Vagina (tissue), 2 donors: ENCODE results near the gene ZNF536. TPM values are rescaled to one million over a fixed set of nuclear protein-coding genes. Genes with fewer than 3 reads are reported as not detected.
"Not testable (repeated sequence)": the region's sequence is repeated elsewhere in the genome, so short reads cannot be mapped to it uniquely, and the experiment has no call there.

ENCODE experiments used
- DNase-seq, 2 donors: peaks; one replicate each; pipeline ENCODE4 v3.0.0-alpha.2; 2017; ENCODE audit errors: extremely low spot score in 2 of 2
- H3K27ac ChIP-seq: fragments of 200-600 bp; sonication (generic); one replicate; pipeline ENCODE4 v1.5.1; 2019
- H3K27me3 ChIP-seq: fragments of 200-600 bp; sonication (generic); one replicate; pipeline ENCODE4 v1.5.1; 2019
- H3K36me3 ChIP-seq, 2 donors: fragments of 200-600 bp; sonication (generic); one replicate each; pipeline ENCODE4 v1.5.1; 2017 to 2019
- H3K4me1 ChIP-seq: fragments of 200-600 bp; sonication (generic); one replicate; pipeline ENCODE4 v1.5.1; 2019
- H3K4me3 ChIP-seq, 2 donors: fragments of 200-600 bp; sonication (generic); 1 replicate in 1 of 2; 2 replicates in 1 of 2; pipeline ENCODE4 v1.5.1; 2016 to 2019
- H3K9me3 ChIP-seq: fragments of 200-600 bp; sonication (generic); one replicate; pipeline ENCODE4 v1.5.1; 2019
- CTCF ChIP-seq, 3 experiments: fragments of 450-650 bp in 2 of 3; fragments of 200-600 bp in 1 of 3; sonication (generic) in 1 of 3; IDR thresholded peaks; one replicate each; pipeline ENCODE4 v1.5.1; 2017 to 2019; ENCODE audit warnings: antibody characterized with exemption in 3 of 3, mild to moderate bottlenecking in 2 of 3, moderate library complexity in 2 of 3
- POLR2A ChIP-seq, 2 donors: fragments of 450-650 bp; IDR thresholded peaks; one replicate each; pipeline ENCODE4 v1.6.1; 2017; ENCODE audit warnings: antibody characterized with exemption in 2 of 2, mild to moderate bottlenecking in 2 of 2, moderate library complexity in 2 of 2
- POLR2AphosphoS5 ChIP-seq, 2 donors: sonication (generic); formaldehyde crosslinking; IDR thresholded peaks; one replicate each; pipeline ENCODE4 v1.9.0; 2017; ENCODE audit warnings: antibody characterized with exemption in 2 of 2, mild to moderate bottlenecking in 2 of 2, low read depth in 1 of 2; ENCODE audit not compliant: insufficient read depth in 1 of 2
- intact Hi-C: fragments of 100-400 bp; cut with DNase I; formaldehyde crosslinking; loops from one replicate; pipeline ENCODE4 v1.15.1; 2023
- total RNA-seq: library from RNA; depleted of rRNA; stranded (reverse); fragments of >200 nt; gene quantifications from one replicate; pipeline ENCODE4 v1.2.3, GENCODE V29; 2016

The ZNF536 gene
- total RNA-seq, 1 donor from 2014 or later, result 2.5 TPM

- DNase-seq, result no peak
- no peaks in the 10 kb centered on the region for H3K36me3 ChIP-seq
- peaks cover 9% of the 10 kb centered on the region for H3K4me1 ChIP-seq
- no peak overlapping the region for H3K27ac ChIP-seq
- intact Hi-C loops, result no loop called here
- H3K27me3 ChIP-seq, result no peaks in the 10 kb centered on the region
- no peak for TF ChIP-seq POLR2AphosphoS5 (IDR thresholded peaks at IDR 0.05; ENCODE audit: insufficient read depth in 1 of 2, low read depth in 1 of 2)
- H3K9me3 ChIP-seq, result no peaks in the 10 kb centered on the region
- H3K4me3 ChIP-seq, result no peak overlapping the region
These were observed 73.2 kb downstream of the ZNF536 start for GRCh38 chr19:30445385-30445784.

DNA sequence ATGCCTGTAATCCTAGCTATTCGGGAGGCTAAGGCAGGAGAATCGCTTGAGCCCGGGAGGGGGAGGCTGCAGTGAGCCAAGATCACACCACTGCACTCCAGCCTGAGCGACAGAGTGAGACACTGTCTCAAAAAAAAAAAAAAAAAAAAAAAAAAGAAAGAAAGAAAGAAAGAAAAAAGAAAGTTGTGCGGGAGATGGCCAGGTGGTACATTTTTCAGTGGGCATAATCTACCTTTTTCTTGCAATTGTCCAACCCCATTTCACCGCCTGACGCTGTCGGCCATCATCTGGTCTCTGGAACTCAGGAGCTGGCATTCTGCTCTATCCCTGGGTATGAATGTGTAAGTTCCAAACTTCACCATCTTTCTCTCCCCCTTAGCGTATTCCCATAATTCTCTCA, 73.9 kb downstream of the ZNF536 start:
- H3K27me3 ChIP-seq, DNase-seq, H3K9me3 ChIP-seq, H3K36me3 ChIP-seq, H3K27ac ChIP-seq, intact Hi-C loops, H3K4me3 ChIP-seq: not testable (repeated sequence)
- H3K4me1 ChIP-seq, result peaks cover 13% of the 10 kb centered on the region

DNA sequence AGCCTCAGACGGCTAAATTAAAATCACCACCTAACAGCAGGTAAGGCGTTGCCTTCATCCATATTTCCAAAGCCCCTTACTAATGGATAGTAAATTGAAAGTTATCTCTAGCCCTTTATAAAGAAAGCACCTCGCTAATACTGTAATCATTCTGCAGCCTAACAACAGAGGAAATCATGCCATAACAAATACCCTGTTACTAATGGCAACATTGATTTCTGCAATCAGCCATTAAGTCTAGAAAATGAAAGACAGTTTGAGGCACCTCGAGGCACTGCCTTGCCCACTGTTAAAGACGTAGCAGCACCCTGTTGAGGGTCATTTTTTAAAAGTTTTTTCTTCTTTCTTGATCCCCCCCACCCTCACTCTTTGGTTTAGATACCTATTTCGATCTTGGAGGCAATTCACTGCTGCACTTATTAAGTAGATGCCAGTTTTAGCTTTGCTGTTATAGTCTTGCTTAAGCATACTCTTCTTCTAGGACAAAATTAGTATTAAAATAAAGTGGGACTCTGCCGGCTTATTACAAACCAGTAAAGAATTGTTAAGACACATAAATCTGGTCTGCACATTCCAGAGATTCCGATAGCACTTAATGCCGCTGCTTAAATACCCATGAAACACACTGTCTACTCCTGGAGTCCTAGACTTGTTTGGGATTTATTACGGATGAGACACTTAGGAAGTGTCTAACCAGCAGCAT, 74.8 kb downstream of the ZNF536 start:
- Histone ChIP-seq H3K36me3 (no peaks in the 10 kb centered on the region), H3K27me3 (no peaks in the 10 kb centered on the region), H3K4me3 (no peak overlapping the region), H3K27ac (no peak overlapping the region), H3K4me1 (peaks cover 13% of the 10 kb centered on the region), H3K9me3 (no peaks in the 10 kb centered on the region)
- TF ChIP-seq POLR2AphosphoS5 (IDR thresholded peaks at IDR 0.05; ENCODE audit: insufficient read depth in 1 of 2, low read depth in 1 of 2) (no peak), POLR2A (IDR thresholded peaks at IDR 0.05) (no peak), CTCF (IDR thresholded peaks at IDR 0.05) (no peak)
- DNase-seq, result no peak
- intact Hi-C loops, result no loop called here

DNA sequence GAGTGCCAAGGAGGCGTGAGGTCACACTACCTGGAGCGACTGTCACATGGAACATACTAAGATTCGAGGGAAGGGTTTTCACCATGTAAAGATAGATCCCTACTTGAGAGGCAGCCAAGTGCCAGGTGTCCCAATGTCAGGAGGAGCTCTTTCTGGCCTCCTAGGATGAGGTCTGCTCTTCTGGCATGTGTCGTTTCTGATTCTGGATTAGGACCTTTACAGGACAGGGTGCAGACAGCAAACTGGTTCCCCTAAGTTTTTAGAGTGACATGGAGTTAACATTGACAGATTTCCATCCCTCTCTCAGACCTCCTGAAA, 75.3 kb downstream of the ZNF536 start:
- no peaks in the 10 kb centered on the region for H3K27me3 ChIP-seq
- TF ChIP-seq POLR2A (IDR thresholded peaks at IDR 0.05), result no peak
- TF ChIP-seq CTCF (IDR thresholded peaks at IDR 0.05), result no peak
- TF ChIP-seq POLR2AphosphoS5 (IDR thresholded peaks at IDR 0.05; ENCODE audit: insufficient read depth in 1 of 2, low read depth in 1 of 2), result no peak

GRCh38 chr19:30448386-30449077, 76.3 kb downstream of the ZNF536 start:
- H3K27ac ChIP-seq, result peak overlapping the region; percentile 13
- no peaks in the 10 kb centered on the region for H3K36me3 ChIP-seq
- intact Hi-C loops, result no loop called here
- no peak for DNase-seq
- H3K4me1 ChIP-seq, result peaks cover 13% of the 10 kb centered on the region
- no peak overlapping the region for H3K4me3 ChIP-seq
- H3K9me3 ChIP-seq, result no peaks in the 10 kb centered on the region
- no peaks in the 10 kb centered on the region for H3K27me3 ChIP-seq
- TF ChIP-seq POLR2A (IDR thresholded peaks at IDR 0.05), result no peak
- no peak for TF ChIP-seq CTCF (IDR thresholded peaks at IDR 0.05)
- no peak for TF ChIP-seq POLR2AphosphoS5 (IDR thresholded peaks at IDR 0.05; ENCODE audit: insufficient read depth in 1 of 2, low read depth in 1 of 2)

More for the DNA sequence above, 75.3 kb downstream of the ZNF536 start:
- DNase-seq, result no peak
- intact Hi-C loops, result no loop called here
- H3K4me1 ChIP-seq, result peaks cover 13% of the 10 kb centered on the region
- no peaks in the 10 kb centered on the region for H3K36me3 ChIP-seq
- H3K4me3 ChIP-seq, result no peak overlapping the region
- H3K27ac ChIP-seq, result no peak overlapping the region
- H3K9me3 ChIP-seq, result no peaks in the 10 kb centered on the region

DNA sequence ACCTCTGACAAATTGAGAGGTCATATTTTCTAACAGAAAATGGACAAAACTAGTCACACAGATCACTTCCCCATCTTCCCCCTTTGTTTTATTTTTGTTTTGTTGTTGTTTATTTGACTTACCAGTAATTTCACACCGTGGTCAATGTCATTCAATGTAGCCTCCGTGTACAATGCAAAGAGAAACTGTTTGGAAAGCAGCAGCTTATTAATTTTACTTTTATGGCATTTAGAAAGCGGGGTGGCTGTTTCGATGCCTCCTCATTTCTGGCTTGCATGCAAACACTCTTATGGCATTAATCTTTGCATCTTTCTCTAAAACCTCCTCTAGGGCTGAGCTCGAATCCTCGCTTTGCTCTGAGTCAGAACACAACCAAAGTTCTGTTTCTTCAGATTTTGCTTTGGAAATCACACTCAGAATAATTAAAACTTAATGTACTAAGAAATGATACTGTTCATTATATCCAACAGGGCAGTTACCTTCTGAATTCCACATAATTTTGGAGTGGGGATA, 77.0 kb downstream of the ZNF536 start:
- Histone ChIP-seq H3K4me1 (peaks cover 13% of the 10 kb centered on the region), H3K27me3 (no peaks in the 10 kb centered on the region), H3K4me3 (peak overlapping the region in 1 of 2 donors; percentile 10), H3K36me3 (no peaks in the 10 kb centered on the region), H3K9me3 (no peaks in the 10 kb centered on the region), H3K27ac (peak overlapping the region; percentile 2)
- DNase-seq, result no peak
- TF ChIP-seq POLR2A (IDR thresholded peaks at IDR 0.05) (no peak), CTCF (IDR thresholded peaks at IDR 0.05) (no peak), POLR2AphosphoS5 (IDR thresholded peaks at IDR 0.05; ENCODE audit: insufficient read depth in 1 of 2, low read depth in 1 of 2) (no peak)
- intact Hi-C loops, result no loop called here
